SK-N-SH treated with all-trans-retinoic acid at 6 μM for 48 hours (cell line): ENCODE data around the gene TMEM132C.

Experiments used
- CSDC2 ChIP-seq: fragments of 250-450 bp; sonication (Bioruptor Pico); IDR thresholded peaks from 2 replicates; pipeline ENCODE4 v1.5.0; 2020; ENCODE audit warnings: mild to moderate bottlenecking, moderate library complexity
- ZFP3 ChIP-seq: fragments of 250-450 bp; sonication (Bioruptor Pico); IDR thresholded peaks from 2 replicates; pipeline ENCODE4 v1.5.0; 2020; ENCODE audit warnings: mild to moderate bottlenecking, moderate library complexity
- ZNF70 ChIP-seq: fragments of 450-650 bp; formaldehyde crosslinking; IDR thresholded peaks from 2 replicates; pipeline ENCODE4 v1.5.0; 2020; ENCODE audit warnings: mild to moderate bottlenecking, moderate library complexity
- TF ChIP-seq, protein P1 (sequence below): fragments of 250-450 bp; sonication (Bioruptor Pico); IDR thresholded peaks from 2 replicates; pipeline ENCODE4 v1.5.1; 2020; ENCODE audit warnings: low read depth, mild to moderate bottlenecking, moderate library complexity

DNA sequence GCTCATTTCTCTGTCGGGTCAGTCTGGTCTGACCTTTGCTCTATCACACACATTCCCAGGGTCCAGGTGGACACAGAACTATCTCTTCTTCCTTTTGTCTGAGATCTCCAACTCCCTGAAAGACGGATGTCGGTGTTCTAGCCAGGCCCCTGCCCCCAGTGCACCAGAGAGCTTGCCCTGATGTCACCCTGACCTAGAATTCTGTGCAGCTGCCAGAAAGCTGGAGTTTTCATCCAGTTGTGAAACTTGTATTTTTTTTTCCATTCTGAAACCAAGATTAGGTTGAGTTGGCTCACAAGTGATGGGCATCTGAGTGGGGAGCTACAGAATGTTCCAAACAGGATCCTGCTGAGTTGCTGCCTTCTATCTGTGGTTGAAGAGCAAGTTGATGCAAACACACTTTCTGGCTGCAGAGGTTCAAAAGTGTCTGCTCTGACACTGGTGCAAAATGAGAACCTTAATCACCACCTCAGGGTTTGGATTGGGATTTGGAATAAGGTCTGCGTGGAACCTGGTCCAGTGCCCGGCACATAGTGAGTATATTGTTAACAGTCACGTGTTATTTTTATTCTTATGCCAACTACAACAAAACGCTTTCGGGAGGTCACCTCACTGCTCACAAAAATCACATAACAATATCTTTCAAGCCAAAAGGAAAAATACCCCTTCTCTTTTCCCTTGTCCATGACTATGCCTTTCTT is 345.3 kb downstream of the TMEM132C start:
- TF ChIP-seq ZFP3 (no peak), CSDC2 (CRISPR knock-in tag) (no peak), ZNF70 (CRISPR knock-in tag) (no peak)
- TF ChIP-seq, protein P1, sequence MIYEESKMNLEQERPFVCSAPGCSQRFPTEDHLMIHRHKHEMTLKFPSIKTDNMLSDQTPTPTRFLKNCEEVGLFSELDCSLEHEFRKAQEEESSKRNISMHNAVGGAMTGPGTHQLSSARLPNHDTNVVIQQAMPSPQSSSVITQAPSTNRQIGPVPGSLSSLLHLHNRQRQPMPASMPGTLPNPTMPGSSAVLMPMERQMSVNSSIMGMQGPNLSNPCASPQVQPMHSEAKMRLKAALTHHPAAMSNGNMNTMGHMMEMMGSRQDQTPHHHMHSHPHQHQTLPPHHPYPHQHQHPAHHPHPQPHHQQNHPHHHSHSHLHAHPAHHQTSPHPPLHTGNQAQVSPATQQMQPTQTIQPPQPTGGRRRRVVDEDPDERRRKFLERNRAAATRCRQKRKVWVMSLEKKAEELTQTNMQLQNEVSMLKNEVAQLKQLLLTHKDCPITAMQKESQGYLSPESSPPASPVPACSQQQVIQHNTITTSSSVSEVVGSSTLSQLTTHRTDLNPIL (CRISPR knock-in tag) = no peak
